Pons (tissue), 1 donor: Measurements from ENCODE around the gene PRRX1.

ENCODE experiments used
- DNase-seq: peaks from one replicate; pipeline ENCODE4 v3.0.0-alpha.2; 2016; ENCODE audit warnings: low spot score

The PRRX1 gene

GRCh38 chr1:170664093-170664827 lies at the start of gene PRRX1:
TSS of gene PRRX1 (plus strand) at chr1:170664131. CDS start at chr1:170664219, 88 bp downstream.
- DNase-seq, result no peak

DNA sequence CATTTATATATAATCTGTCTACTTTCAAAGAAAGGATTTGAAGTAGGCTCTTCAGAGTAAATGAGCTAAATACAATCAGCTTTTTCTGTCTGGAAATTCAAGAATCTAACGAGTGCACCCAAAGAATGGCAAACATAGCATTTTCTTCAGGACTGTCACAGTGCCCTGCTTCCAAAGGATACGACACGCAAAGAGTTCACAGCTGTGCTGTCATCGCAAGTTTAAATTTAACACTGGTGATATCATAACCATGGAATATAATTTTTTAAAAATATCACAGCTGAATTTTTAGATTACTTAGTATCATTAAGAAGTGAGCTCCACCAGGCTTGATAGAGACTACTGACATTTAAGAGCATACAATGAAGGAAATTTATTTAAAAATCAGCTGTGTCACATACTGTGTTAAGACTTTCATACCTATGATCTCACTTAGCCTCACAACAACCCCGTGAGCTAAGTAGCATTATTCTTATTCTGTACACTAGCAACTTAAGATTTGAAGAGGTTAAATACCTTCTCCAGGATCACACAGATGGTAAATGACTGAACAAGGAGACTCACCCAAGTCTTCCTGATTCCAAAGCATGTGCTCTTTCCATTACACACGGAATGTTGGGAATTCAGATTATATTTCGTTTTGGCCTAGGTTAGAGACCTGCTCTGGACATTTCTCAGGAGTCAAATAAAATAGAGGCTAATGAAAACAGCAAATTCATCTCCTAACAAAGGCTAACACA lies 46.2 kb upstream of the PRRX1 start:
- DNase-seq, result no peak

DNA sequence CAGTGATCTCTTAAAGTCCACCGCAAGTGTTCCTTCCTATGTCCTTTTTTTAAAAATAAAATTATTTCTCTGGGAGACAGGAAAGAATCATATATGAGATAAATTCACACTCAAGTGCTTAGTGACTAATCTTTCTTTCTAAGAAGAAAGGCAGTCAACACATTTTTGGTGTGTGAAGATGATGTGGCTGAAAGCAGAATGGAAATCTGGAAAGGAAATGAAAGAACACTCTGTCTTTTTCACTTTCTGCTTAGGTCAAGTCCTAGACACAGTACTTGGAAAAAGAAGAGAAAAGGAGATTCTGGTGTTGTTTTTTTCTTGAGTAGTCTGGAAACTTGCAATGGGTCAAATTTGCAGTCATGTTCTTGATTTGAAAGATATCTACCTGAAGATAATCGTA lies 45.5 kb upstream of the PRRX1 start:
- DNase-seq, result no peak

DNA sequence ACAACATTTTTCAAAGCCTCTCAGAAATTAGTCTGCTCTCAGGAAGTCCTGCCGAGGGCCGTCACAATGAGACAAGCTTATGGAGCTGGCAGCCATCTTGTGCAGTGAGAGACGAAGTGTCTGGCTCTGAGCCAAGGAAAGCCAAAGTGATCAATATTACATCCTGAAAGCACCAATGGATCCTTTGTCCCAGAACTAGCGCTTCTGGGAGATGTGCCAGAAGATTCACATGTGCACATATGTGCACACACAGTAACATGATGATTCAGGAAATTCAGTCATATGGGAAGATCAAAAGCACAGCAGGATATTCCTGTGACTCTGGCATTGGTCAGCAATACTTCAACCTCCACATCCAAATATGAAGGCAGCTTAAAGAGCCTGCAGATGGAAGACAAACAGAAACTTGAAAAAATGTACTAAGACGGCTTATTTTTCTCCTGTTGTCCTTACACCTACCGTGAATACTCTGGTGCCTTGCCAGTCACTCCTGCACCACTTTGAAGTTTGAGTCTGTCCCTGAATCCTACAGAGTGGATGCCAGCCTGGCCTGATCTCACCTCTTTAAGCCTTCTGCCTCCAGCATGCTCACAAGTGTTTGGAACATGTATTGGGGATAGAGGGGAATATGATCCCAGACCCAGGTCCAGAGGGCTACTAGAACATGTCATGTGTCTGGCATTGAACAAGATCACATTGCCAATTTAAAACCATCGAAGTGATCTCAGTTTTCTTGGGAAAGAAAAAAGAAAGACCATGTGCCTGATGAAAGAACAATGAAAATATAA lies 44.5 kb upstream of the PRRX1 start:
- no peak for DNase-seq

GRCh38 chr1:170620164-170620563 lies 43.8 kb upstream of the PRRX1 start:
- DNase-seq, result no peak

GRCh38 chr1:170623171-170623570 lies 40.8 kb upstream of the PRRX1 start:
- DNase-seq, result no peak

- DNase-seq, result no peak
These were observed 39.8 kb upstream of the PRRX1 start for GRCh38 chr1:170624146-170624545.

DNA sequence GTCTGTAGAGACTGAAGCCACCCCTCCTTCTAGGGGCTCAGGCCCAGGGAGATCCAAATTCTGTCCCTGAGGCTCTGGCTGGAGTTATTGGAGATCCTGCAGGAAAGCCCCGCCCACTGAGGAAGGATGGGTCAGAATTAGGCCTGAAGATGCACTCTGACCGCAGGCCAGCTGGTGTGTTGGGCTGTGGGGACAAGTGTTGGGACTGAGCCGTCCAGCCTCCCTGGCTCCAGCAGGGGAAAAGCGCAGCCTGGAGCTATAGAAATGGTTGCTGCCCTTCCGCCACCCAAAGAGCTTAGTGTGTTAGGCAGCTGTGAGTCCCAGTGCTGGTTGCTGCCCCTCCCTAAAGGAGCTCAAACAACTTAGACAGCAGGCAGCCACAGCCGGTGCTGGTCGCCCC lies 33.0 kb upstream of the PRRX1 start:
- no peak for DNase-seq

DNA sequence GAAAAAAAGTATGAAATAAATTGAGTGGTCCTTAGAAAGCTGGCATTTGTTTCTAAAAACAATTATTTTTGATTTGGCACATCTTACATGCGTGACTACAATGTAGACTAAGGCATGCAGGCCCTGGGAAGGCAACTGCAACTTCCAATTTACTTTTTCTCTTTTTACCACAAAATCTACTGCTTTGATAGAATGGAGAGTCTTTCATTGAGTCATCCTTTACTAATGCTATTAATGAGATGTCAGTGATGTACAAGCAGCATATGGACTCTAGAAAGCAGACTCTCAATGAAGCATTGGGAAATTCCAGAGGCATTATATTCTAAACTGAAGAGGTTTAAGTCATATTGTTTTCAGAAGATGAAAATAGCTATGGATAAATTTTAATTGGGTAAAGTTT lies 29.6 kb upstream of the PRRX1 start:
- no peak for DNase-seq

DNA sequence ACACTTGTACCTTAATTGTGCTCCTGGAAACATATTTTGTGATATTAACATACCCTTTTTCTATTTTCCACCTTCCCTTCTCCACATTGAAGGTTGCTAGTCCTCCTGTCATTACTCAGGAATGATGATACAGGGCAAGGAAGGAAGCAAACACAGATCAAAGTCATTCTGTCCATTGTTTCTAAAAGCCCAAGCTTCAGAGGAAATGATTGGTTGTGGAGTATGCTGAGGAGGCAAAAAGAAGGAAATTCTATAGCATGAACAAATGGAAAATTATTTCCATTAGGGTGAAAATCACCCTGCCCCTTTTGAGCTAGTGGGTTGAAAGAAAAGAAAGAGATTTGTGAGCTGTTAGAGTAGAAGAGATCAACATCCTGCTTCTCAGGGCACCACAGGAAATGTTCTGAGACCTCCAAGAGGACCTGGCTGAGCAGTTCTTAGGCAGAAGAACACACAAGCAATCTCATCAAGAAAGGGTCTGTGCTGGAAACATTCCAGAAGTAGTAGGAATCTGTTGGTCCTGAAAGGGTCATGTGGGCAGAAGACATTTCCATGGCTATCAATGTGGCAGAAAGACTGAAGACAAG lies 29.0 kb upstream of the PRRX1 start:
- no peak for DNase-seq

GRCh38 chr1:170640581-170640980 lies 23.4 kb upstream of the PRRX1 start:
- peak; percentile 7 for DNase-seq

GRCh38 chr1:170657275-170657853 lies 6.6 kb upstream of the PRRX1 start:
- DNase-seq, result no peak

GRCh38 chr1:170659399-170660035 lies 4.4 kb upstream of the PRRX1 start:
- no peak for DNase-seq

GRCh38 chr1:170660281-170660713 lies 3.6 kb upstream of the PRRX1 start:
- DNase-seq, result no peak

DNA sequence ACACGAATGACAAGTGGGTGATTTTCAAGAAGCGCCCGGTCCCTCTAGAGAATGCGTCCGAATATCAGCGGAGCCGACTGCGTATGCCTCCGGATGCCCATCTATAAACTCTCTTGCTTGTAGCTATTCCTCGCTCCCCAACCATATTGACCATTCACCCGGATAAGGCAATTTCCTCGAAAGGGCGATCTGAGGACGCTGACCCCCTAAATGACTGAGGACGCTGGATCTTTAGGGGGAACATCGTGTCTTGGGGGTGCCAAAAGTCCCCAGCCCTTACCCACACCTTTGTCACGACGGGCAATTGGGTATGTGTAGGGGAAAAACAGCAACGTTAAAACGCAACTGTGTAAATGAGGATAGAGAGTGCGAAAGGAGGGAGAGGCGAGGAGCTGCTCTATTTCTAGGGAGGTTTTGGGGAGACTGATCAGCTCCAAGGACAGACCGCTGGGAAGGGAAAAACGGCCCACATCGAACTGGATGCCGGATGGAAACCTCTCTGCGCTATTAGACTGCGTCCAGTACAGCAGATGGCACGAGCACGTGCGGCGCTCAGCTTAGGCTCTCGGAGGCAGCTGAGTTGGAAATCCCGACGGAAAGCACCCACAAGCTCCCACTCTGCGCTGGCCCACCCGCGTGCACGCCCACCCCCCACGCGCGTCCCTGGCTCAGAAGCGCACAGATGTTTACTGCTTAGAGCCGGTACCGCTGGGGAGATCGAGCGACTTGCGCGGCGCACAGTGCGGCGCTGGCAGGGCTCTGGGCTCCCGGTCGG lies 2.9 kb upstream of the PRRX1 start:
- DNase-seq, result no peak

DNA sequence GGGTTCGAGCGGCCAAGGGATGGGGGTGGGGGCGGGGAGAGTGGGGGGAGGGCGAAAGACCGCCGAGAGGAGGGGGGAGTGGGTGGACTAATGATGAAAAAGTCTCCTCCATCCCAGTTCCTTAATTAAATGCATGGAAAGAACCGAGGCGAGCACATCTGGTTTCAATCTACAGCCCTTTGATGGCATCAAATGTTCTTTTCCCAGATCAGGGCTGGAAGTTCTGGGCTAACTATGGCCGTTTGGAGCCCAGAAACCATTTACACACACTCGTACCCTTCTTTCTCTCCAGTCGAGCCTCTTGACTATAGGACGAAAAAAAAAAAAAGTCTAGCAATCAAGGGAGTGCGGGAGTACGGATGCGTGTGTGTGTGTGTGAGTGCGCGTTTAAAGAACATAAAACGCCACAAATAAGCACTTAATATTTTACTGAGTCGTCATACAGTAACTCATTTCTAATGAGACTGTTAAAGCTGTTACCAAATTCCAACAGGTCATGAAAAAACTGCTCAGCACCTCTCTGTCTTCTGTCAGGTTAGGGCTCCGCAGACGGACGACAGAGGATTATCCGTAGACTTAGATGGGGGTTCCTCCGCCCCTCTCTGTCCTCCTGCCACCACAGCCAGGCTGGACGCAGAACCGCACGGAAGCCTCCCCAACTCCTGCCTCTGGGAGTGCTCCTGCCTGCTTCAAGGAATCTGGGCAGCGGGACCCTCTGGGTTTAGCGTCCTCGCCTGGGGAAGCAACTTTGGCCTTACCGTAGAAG lies 2.1 kb upstream of the PRRX1 start:
- DNase-seq, result peak; percentile 21

- peak; percentile 38 for DNase-seq
These were observed 1.1 kb upstream of the PRRX1 start for GRCh38 chr1:170662561-170663403.

DNA sequence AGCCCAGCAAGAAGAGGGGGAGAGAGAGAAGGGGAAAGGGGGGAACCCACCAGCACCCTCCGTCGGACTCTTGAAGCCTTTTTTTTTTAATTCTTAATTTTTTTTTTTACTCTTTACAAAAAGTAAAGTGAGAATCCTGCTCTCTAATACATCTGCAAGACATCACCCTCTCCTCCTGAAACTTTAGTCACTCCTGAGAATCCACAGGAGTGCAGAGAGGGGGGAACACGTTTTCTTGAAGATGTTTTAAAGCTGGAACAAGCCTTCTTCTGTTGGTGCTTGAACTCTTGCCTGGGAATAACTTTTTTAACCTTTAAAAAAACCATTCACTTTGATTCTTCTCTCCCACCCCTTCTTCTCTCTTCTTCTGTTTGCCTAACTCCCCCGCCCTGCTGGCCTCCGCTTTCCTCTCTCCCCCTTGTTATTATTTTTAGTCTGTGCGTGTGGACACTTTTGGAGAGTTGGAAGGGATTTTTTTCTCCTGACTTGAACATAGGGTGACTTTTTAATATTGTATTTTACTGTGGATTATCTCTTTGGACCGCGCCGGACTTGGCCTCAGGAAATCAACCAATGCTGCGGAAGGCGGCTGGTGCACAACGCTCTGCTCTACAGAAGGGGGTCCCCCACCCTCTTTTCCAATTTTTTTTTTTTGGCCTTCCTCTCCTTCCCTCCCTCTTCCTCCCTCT lies 383 bp upstream of the PRRX1 start:
- no peak for DNase-seq
